Activated T-helper 1 cell treated with anti-CD3 and anti-CD28 coated beads, Interleukin-12 subunit alpha, Interleukin-12 subunit beta, Interleukin-2, Interleukin-4 antibody, amounts not matched to agents 30 ng/mL and 10 ng/mL and 1 ng/mL, durations not matched to agents 14 hours and 24 hours and 36 hours (primary cell): ENCODE results near the gene GOLGA6D. TPM values are rescaled to one million over a fixed set of nuclear protein-coding genes. Genes with fewer than 3 reads are reported as not detected.

ENCODE experiments used
- total RNA-seq: library from RNA; stranded (reverse); gene quantifications from 2 replicates; pipeline ENCODE4 v1.2.3, GENCODE V29; 2022

Gene GOLGA6D
- total RNA-seq, 1 donor from 2014 or later, result not detected

Other genes starting within 250 kb of the GOLGA6D start
- gene C15orf39, start 81.0 kb upstream of the GOLGA6D start, total RNA-seq, result 46.1 and 49.5 TPM in 2 replicates
- gene GOLGA6C, start 24.5 kb upstream of the GOLGA6D start, total RNA-seq, result not detected in 2 replicates
- gene COMMD4, start 53.2 kb downstream of the GOLGA6D start, total RNA-seq, result 79.8 and 79.9 TPM in 2 replicates
- gene NEIL1, start 64.2 kb downstream of the GOLGA6D start, total RNA-seq, result 4.7 and 5.3 TPM in 2 replicates
- gene MAN2C1, start 85.8 kb downstream of the GOLGA6D start, total RNA-seq, result 250 and 254 TPM in 2 replicates
- 97.5 and 106 TPM in 2 replicates for gene SIN3A, start 168.9 kb downstream of the GOLGA6D start, total RNA-seq